ENCODE measurements around the gene CABP4. TPM values are rescaled to one million over a fixed set of nuclear protein-coding genes. Genes with fewer than 3 reads are reported as not detected.

Gene CABP4
- total RNA-seq, 1 experiment from 2014 or later, result not detected

DNA sequence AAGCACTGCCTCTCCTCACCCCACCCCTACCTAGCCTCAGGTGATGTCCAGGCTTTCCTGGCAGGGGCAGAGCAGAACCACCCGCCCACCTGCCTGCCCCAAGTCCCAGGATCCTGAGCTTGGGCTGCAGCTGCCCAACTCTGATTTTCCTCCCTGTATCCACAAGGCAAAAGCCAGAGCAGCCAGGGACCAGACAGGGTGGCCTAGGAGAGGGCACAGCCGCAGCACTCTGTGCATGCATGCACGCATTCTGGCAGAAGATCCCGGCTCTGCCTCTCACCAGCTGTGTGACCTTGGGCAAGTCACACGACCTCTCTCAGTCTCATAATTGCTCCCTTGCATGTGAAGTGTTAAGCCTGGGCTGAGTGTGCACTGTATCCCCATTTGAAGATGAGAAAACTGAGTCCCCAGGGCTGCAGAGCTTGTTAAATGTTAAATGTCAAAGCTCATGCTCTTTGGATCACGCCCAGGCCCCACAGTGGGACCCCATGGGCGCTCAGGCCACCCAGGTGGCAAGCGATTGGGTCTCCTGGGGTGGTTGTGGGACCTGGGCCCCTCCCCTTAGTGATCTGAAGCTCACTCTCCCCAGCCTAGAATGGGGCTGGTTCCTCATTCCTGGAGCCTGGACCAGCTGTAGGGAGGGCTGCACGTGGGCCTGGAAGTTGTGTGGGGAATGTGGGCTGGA lies 42.5 kb upstream of the CABP4 start:
- TF ChIP-seq, protein P1, sequence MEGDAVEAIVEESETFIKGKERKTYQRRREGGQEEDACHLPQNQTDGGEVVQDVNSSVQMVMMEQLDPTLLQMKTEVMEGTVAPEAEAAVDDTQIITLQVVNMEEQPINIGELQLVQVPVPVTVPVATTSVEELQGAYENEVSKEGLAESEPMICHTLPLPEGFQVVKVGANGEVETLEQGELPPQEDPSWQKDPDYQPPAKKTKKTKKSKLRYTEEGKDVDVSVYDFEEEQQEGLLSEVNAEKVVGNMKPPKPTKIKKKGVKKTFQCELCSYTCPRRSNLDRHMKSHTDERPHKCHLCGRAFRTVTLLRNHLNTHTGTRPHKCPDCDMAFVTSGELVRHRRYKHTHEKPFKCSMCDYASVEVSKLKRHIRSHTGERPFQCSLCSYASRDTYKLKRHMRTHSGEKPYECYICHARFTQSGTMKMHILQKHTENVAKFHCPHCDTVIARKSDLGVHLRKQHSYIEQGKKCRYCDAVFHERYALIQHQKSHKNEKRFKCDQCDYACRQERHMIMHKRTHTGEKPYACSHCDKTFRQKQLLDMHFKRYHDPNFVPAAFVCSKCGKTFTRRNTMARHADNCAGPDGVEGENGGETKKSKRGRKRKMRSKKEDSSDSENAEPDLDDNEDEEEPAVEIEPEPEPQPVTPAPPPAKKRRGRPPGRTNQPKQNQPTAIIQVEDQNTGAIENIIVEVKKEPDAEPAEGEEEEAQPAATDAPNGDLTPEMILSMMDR (IDR thresholded peaks at IDR 0.05; ENCODE audit: unreplicated experiment), result no peak
- no peak for DNase-seq (ENCODE audit: unreplicated experiment)
- ChIA-PET CTCF (interaction anchor here (0.8 to 2.6 kb wide), 2 partner anchors 11 to 62 kb away, joined by 4 to 9 read pairs; partner anchors contain the start of gene PPP1CA), POLR2A (interaction anchor here (0.6 to 1.4 kb wide), 4 partner anchors 10 to 568 kb away, joined by 3 to 4 read pairs (median 4); no protein-coding TSS in a partner anchor)
- Mint-ChIP-seq H3K9me3 (ENCODE audit: unreplicated experiment) (no peaks in the 10 kb centered on the region), H3K27ac (ENCODE audit: low read depth, unreplicated experiment) (no peak overlapping the region), H3K36me3 (ENCODE audit: insufficient read depth, unreplicated experiment) (peaks cover 13% of the 10 kb centered on the region), H3K4me3 (ENCODE audit: unreplicated experiment) (no peak overlapping the region), H3K27me3 (ENCODE audit: insufficient read depth, unreplicated experiment) (no peaks in the 10 kb centered on the region), H3K4me1 (ENCODE audit: insufficient read depth, unreplicated experiment) (peaks cover 8% of the 10 kb centered on the region)
- no TSS peak for BruUV-seq (replicated peaks)
- intact Hi-C loops (cut with micrococcal nuclease), result no loop called here

- H3K36me3 Mint-ChIP-seq (ENCODE audit: insufficient read depth, unreplicated experiment), result peaks cover 9% of the 10 kb centered on the region
- no TSS peak for BruUV-seq (replicated peaks)
- H3K27ac Mint-ChIP-seq (ENCODE audit: low read depth, unreplicated experiment), result no peak overlapping the region
- no peak for DNase-seq (ENCODE audit: unreplicated experiment)
- ChIA-PET CTCF (interaction anchor here (0.6 to 1.2 kb wide), 5 partner anchors 8 to 924 kb away, joined by 3 to 7 read pairs (median 4); no protein-coding TSS in a partner anchor), POLR2A (interaction anchor here (1.0 to 1.2 kb wide), 3 partner anchors 10 to 150 kb away, joined by 3 read pairs; no protein-coding TSS in a partner anchor)
- no peaks in the 10 kb centered on the region for H3K27me3 Mint-ChIP-seq (ENCODE audit: insufficient read depth, unreplicated experiment)
- no peak overlapping the region for H3K4me3 Mint-ChIP-seq (ENCODE audit: unreplicated experiment)
- peaks cover 8% of the 10 kb centered on the region for H3K4me1 Mint-ChIP-seq (ENCODE audit: insufficient read depth, unreplicated experiment)
- no peaks in the 10 kb centered on the region for H3K9me3 Mint-ChIP-seq (ENCODE audit: unreplicated experiment)
- TF ChIP-seq, protein P1 (IDR thresholded peaks at IDR 0.05; ENCODE audit: unreplicated experiment), result no peak
- intact Hi-C loops (cut with micrococcal nuclease), result no loop called here
These were observed 41.8 kb upstream of the CABP4 start for GRCh38 chr11:67413266-67413849.

GRCh38 chr11:67415501-67416304 lies 39.5 kb upstream of the CABP4 start, which contains the start of gene CARNS1:
TSS of gene CARNS1 (plus strand) at chr11:67415678. CDS start at chr11:67416200, 522 bp downstream.
- ChIA-PET CTCF (no interaction called here), POLR2A (interaction anchor here (0.6 kb wide), 1 partner anchor 704 kb away, joined by 4 read pairs; no protein-coding TSS in a partner anchor)
- no TSS peak for BruUV-seq (replicated peaks)
- Mint-ChIP-seq H3K36me3 (ENCODE audit: insufficient read depth, unreplicated experiment) (peaks cover 5% of the 10 kb centered on the region), H3K4me1 (ENCODE audit: insufficient read depth, unreplicated experiment) (peaks cover 8% of the 10 kb centered on the region), H3K9me3 (ENCODE audit: unreplicated experiment) (no peaks in the 10 kb centered on the region), H3K27ac (ENCODE audit: low read depth, unreplicated experiment) (peak within 1 kb of the TSS; percentile 46), H3K4me3 (ENCODE audit: unreplicated experiment) (peak within 1 kb of the TSS; percentile 16), H3K27me3 (ENCODE audit: insufficient read depth, unreplicated experiment) (no peaks in the 10 kb centered on the region)
- intact Hi-C loops (cut with micrococcal nuclease), result no loop called here
- TF ChIP-seq, protein P1 (IDR thresholded peaks at IDR 0.05; ENCODE audit: unreplicated experiment), result no peak
- DNase-seq (ENCODE audit: unreplicated experiment), result no peak
